GM18873 (cell line): Measurements from ENCODE around the gene IRF7.

Experiments used
- ATAC-seq: cut with Tn5 transposase; IDR thresholded peaks from one replicate; pipeline ENCODE4 v1.9.1; 2021; ENCODE audit warnings: mild to moderate bottlenecking, moderate library complexity, moderate number of reproducible peaks; ENCODE audit not compliant: unreplicated experiment, low FRiP score

The IRF7 gene

GRCh38 chr11:610146-610801 is 5.5 kb downstream of the IRF7 start:
- ATAC-seq, result no peak

GRCh38 chr11:609341-609811 is 6.4 kb downstream of the IRF7 start:
- no peak for ATAC-seq

- no peak for ATAC-seq
These were observed 6.9 kb downstream of the IRF7 start for GRCh38 chr11:608791-609251.

- no peak for ATAC-seq
These were observed 7.6 kb downstream of the IRF7 start for GRCh38 chr11:607971-608659.

GRCh38 chr11:607020-607780 is 8.6 kb downstream of the IRF7 start:
- no peak for ATAC-seq

GRCh38 chr11:606245-606644 is 9.5 kb downstream of the IRF7 start:
- ATAC-seq, result no peak

- no peak for ATAC-seq
These were observed 10.2 kb downstream of the IRF7 start for GRCh38 chr11:605286-606129.

GRCh38 chr11:603154-603553 is 12.6 kb downstream of the IRF7 start:
- ATAC-seq, result no peak

GRCh38 chr11:601573-602245 is 14.0 kb downstream of the IRF7 start:
- no peak for ATAC-seq

- no peak for ATAC-seq
These were observed 17.6 kb downstream of the IRF7 start for GRCh38 chr11:598005-598680.

- no peak for ATAC-seq
These were observed 18.5 kb downstream of the IRF7 start for GRCh38 chr11:597166-597725.

- ATAC-seq, result no peak
These were observed 19.4 kb downstream of the IRF7 start for GRCh38 chr11:596374-596773.

GRCh38 chr11:595400-595799 is 20.4 kb downstream of the IRF7 start:
- no peak for ATAC-seq

- ATAC-seq, result no peak
These were observed 22.4 kb downstream of the IRF7 start for GRCh38 chr11:593347-593746.

- no peak for ATAC-seq
These were observed 22.8 kb downstream of the IRF7 start for GRCh38 chr11:592918-593317.

- no peak for ATAC-seq
These were observed 23.2 kb downstream of the IRF7 start for GRCh38 chr11:592501-592900.

GRCh38 chr11:590997-591396 is 24.8 kb downstream of the IRF7 start:
- no peak for ATAC-seq

GRCh38 chr11:589798-590197 is 26.0 kb downstream of the IRF7 start:
- ATAC-seq, result no peak

GRCh38 chr11:587978-588380 is 27.8 kb downstream of the IRF7 start:
- no peak for ATAC-seq
